ENCODE measurements around the gene SLC6A19.

Gene SLC6A19

DNA sequence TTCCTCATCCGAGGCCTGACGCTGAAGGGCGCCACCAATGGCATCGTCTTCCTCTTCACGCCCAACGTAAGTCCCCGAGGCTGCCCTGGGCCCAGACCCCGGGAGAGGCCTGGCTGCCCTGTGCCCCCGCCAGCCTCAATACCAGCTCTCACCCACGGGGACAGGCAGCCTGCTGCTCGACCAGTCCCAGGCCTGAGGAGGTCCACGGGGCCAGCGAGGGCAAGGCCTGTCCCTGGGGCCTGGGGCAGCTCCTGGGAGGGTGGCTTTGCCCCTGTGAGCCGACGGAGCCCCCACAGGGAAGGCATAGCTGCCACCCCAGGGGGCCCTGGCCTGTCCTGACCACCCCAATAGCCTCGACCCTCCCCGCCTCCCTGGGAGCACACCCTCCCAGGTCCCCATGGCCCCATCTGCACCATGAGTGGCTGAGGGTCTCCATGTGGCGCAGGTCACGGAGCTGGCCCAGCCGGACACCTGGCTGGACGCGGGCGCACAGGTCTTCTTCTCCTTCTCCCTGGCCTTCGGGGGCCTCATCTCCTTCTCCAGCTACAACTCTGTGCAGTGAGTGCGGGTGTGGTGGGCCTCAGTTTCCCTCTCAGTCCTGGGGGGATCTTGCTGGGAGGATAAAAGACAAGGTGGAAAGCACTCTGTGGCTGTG, 12.2 kb downstream of the SLC6A19 start:
- TF ChIP-seq, protein P1, sequence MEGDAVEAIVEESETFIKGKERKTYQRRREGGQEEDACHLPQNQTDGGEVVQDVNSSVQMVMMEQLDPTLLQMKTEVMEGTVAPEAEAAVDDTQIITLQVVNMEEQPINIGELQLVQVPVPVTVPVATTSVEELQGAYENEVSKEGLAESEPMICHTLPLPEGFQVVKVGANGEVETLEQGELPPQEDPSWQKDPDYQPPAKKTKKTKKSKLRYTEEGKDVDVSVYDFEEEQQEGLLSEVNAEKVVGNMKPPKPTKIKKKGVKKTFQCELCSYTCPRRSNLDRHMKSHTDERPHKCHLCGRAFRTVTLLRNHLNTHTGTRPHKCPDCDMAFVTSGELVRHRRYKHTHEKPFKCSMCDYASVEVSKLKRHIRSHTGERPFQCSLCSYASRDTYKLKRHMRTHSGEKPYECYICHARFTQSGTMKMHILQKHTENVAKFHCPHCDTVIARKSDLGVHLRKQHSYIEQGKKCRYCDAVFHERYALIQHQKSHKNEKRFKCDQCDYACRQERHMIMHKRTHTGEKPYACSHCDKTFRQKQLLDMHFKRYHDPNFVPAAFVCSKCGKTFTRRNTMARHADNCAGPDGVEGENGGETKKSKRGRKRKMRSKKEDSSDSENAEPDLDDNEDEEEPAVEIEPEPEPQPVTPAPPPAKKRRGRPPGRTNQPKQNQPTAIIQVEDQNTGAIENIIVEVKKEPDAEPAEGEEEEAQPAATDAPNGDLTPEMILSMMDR (IDR thresholded peaks at IDR 0.05), result no peak

GRCh38 chr5:1214163-1214935, 13.0 kb downstream of the SLC6A19 start:
- H3K4me3 ChIP-seq (ENCODE audit: low read depth in 1 of 2, low read length in 1 of 2), result no peak overlapping the region
- no peak overlapping the region for H3K27ac ChIP-seq
- no peaks in the 10 kb centered on the region for H3K9me3 ChIP-seq
- no peaks in the 10 kb centered on the region for H3K27me3 ChIP-seq
- TF ChIP-seq, protein P1 (IDR thresholded peaks at IDR 0.05), result no peak
- H3K36me3 ChIP-seq, result no peaks in the 10 kb centered on the region
- no peaks in the 10 kb centered on the region for H3K4me1 ChIP-seq (ENCODE audit: control insufficient read depth in 1 of 2, insufficient read depth in 1 of 2, low read depth in 1 of 2, low read length in 1 of 2)

More for the DNA sequence above, 12.2 kb downstream of the SLC6A19 start:
- H3K27ac ChIP-seq, result no peak overlapping the region
- no peaks in the 10 kb centered on the region for H3K4me1 ChIP-seq (ENCODE audit: control insufficient read depth in 1 of 2, insufficient read depth in 1 of 2, low read depth in 1 of 2, low read length in 1 of 2)
- H3K27me3 ChIP-seq, result no peaks in the 10 kb centered on the region
- H3K36me3 ChIP-seq, result no peaks in the 10 kb centered on the region
- H3K4me3 ChIP-seq (ENCODE audit: low read depth in 1 of 2, low read length in 1 of 2), result no peak overlapping the region
- no peaks in the 10 kb centered on the region for H3K9me3 ChIP-seq

- H3K9me3 ChIP-seq, result no peaks in the 10 kb centered on the region
- H3K27ac ChIP-seq, result no peak overlapping the region
- H3K4me3 ChIP-seq (ENCODE audit: low read depth in 1 of 2, low read length in 1 of 2), result no peak overlapping the region
- no peaks in the 10 kb centered on the region for H3K4me1 ChIP-seq (ENCODE audit: control insufficient read depth in 1 of 2, insufficient read depth in 1 of 2, low read depth in 1 of 2, low read length in 1 of 2)
- H3K36me3 ChIP-seq, result no peaks in the 10 kb centered on the region
- no peaks in the 10 kb centered on the region for H3K27me3 ChIP-seq
- TF ChIP-seq, protein P1 (IDR thresholded peaks at IDR 0.05), result no peak
Measured at GRCh38 chr5:1214936-1215220, 13.5 kb downstream of the SLC6A19 start.

DNA sequence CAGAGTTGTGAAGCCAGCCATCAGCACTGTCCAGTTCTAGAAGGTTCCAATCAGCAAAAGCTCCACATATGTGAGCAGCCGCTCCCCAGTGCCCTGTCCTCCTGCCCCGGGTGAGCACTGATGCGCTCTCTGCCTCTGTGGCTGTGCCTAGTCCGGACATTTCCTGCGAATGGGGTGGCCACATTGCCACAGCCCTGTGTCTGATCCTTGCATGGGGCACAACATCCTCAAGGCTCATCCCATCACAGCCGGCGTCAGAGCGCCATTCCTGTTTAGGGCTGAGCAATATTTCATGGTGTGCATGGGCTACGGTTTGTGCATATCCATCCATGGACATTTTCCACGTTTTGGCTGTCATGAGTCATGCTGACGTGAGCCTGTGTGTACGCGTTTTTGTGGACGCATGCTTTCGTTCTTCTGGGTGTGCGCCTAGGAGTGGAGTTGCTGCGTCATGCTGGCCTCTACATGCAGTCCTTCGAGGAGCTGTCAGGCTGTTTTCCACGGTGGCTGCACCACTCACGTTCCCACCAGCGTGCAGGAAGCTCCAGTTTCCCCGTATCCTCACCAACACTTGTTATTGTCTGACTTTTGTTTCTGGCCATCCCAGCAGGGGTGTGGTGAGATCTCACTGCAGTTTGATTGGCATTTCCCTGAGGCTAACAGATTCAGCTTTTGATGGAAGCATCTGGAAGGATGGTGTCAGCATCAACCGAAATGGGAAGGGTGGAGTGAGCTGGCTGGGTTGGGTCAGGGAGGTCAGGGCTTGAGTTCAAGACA, 14.1 kb downstream of the SLC6A19 start:
- no peaks in the 10 kb centered on the region for H3K4me1 ChIP-seq (ENCODE audit: control insufficient read depth in 1 of 2, insufficient read depth in 1 of 2, low read depth in 1 of 2, low read length in 1 of 2)
- H3K9me3 ChIP-seq, result no peaks in the 10 kb centered on the region
- TF ChIP-seq, protein P1 (IDR thresholded peaks at IDR 0.05), result no peak
- H3K27me3 ChIP-seq, result no peaks in the 10 kb centered on the region
- no peak overlapping the region for H3K4me3 ChIP-seq (ENCODE audit: low read depth in 1 of 2, low read length in 1 of 2)
- no peaks in the 10 kb centered on the region for H3K36me3 ChIP-seq
- H3K27ac ChIP-seq, result no peak overlapping the region

- Histone ChIP-seq H3K36me3 (no peaks in the 10 kb centered on the region), H3K4me1 (ENCODE audit: control insufficient read depth in 1 of 2, insufficient read depth in 1 of 2, low read depth in 1 of 2, low read length in 1 of 2) (no peaks in the 10 kb centered on the region), H3K27ac (no peak overlapping the region), H3K27me3 (no peaks in the 10 kb centered on the region), H3K4me3 (ENCODE audit: low read depth in 1 of 2, low read length in 1 of 2) (no peak overlapping the region), H3K9me3 (no peaks in the 10 kb centered on the region)
- TF ChIP-seq, protein P1 (IDR thresholded peaks at IDR 0.05), result no peak
Measured at GRCh38 chr5:1216211-1216917, 15.0 kb downstream of the SLC6A19 start.

All from neutrophil (primary cell).